Rectal smooth muscle tissue (tissue), 1 donor: ENCODE results near the gene KAZN.

Experiments
- H3K27ac ChIP-seq: one replicate; pipeline ENCODE4 v1.7.0; 2013; ENCODE audit warnings: low read depth, low read length, inconsistent platforms
- H3K27me3 ChIP-seq: one replicate; pipeline ENCODE4 v1.7.0; 2013; ENCODE audit warnings: low read length; ENCODE audit not compliant: control insufficient read depth, insufficient read depth
- H3K36me3 ChIP-seq: one replicate; pipeline ENCODE4 v1.7.0; 2013; ENCODE audit warnings: low read length; ENCODE audit not compliant: control insufficient read depth, insufficient read depth
- H3K4me1 ChIP-seq: one replicate; pipeline ENCODE4 v1.7.0; 2013; ENCODE audit warnings: low read length; ENCODE audit not compliant: control insufficient read depth, insufficient read depth
- H3K4me3 ChIP-seq: one replicate; pipeline ENCODE4 v1.7.0; 2013; ENCODE audit warnings: low read length
- H3K9ac ChIP-seq: one replicate; pipeline ENCODE4 v1.7.0; 2013; ENCODE audit warnings: low read length

Gene KAZN

DNA sequence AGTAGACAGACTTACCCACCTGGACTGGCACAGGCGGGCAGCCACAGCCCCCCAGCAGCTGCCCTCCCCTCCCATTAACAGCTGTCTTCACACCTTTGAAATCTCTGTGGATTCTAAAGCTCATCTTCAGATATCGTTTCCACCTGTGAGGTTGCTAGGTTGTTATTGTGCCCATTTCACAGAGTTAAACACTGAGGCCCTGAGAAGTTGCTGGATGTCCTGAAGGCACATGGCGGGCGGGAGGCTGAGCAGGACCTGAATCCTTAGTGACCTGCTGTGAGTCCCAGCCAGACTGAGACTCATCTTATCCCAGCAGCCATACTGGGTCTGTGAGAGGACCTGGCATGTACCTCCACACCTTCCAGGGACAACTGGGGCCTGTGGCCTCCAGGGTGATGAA lies 420.3 kb downstream of the KAZN start:
- Histone ChIP-seq H3K4me3 (no peak overlapping the region), H3K4me1 (peaks cover 2% of the 10 kb centered on the region), H3K27me3 (no peaks in the 10 kb centered on the region)

DNA sequence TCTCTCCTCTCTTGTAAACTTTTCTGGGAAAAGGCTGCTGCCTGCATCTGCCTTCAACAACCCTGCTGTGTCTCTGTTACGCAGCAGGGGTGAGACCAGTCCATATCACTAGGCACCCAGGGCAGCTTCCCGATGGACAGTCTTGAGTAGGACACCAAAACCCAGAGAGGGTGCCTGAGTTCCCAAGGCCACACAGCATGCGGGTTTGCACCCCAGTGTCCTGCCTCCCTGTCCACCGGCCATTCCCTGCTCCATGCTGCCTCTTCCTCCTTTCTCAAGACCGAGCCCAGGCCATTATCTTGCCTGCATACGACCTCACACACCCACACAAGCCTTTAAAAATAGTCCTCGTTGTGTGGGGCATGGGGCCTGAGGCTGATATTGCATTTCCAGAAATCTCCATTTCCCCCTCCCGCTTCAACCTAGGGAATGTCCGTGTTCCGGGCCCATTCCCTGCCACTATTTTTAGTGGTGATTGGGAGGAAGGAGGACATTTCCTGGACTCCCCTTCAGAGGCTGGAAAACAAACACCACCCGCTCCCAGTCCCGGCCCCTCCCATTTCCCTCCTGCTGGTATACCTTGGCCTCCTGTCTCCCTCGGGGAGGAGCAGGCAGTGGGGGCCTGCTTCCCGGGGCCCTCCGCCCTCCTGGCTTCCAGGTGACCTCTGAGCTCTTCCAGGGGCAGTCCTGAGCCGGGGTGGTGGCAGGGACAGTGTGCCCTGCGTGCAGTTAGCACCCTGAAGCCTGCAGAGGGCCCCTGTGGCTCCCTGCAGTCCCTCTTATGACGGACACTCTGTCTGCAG lies 422.7 kb downstream of the KAZN start:
- Histone ChIP-seq H3K4me1 (no peaks in the 10 kb centered on the region), H3K27ac (no peak overlapping the region), H3K9ac (no peak overlapping the region), H3K4me3 (no peak overlapping the region), H3K36me3 (no peaks in the 10 kb centered on the region), H3K27me3 (no peaks in the 10 kb centered on the region)

More for the DNA sequence above, 420.3 kb downstream of the KAZN start:
- no peak overlapping the region for H3K9ac ChIP-seq
- no peaks in the 10 kb centered on the region for H3K36me3 ChIP-seq
- H3K27ac ChIP-seq = no peak overlapping the region

DNA sequence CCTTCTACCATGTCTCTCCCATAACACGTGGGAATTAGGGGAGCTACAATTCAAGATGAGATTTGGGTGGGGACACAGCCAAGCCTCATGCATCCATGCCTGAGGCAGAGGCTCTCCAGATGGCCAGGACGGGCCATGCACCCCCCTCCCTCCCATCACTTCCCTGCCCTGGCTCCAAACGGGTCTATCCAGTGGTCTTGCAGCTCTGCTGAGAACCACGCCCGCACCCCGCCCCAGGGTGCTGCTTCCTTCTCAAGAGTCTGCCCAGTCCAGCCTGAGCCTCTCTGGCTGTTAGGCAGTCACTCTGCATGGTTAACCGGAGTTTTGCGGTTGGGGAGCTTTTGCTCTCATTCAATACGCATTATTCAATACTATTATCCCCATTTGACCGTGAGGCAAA lies 423.6 kb downstream of the KAZN start:
- H3K4me1 ChIP-seq = no peaks in the 10 kb centered on the region
- H3K27ac ChIP-seq = no peak overlapping the region
- H3K9ac ChIP-seq = no peak overlapping the region

DNA sequence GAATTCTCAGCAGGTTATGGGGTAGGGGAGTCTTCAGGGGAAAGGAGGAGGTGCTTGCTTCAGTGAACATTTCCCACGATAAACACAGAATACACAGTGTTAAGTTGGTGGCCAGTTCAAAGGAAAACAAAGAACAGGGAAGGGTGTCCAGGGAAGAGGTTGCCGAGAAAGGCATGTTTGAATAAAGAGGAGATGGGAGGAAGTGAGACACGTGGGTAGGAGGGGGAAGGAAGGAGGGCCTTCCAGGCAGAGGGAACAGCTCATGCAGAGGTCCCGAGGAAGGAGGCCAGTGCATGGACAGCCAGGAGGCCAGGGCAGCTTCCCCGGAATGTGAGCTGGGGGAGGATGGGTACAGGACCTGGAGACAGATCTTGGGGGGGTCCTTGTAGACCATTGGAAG lies 424.7 kb downstream of the KAZN start:
- no peaks in the 10 kb centered on the region for H3K4me1 ChIP-seq
- no peaks in the 10 kb centered on the region for H3K36me3 ChIP-seq
- H3K27me3 ChIP-seq = no peaks in the 10 kb centered on the region
- H3K27ac ChIP-seq = no peak overlapping the region
- H3K4me3 ChIP-seq = no peak overlapping the region
- H3K9ac ChIP-seq = no peak overlapping the region

More for the DNA sequence above, 423.6 kb downstream of the KAZN start:
- Histone ChIP-seq H3K36me3 (no peaks in the 10 kb centered on the region), H3K4me3 (no peak overlapping the region), H3K27me3 (no peaks in the 10 kb centered on the region)

DNA sequence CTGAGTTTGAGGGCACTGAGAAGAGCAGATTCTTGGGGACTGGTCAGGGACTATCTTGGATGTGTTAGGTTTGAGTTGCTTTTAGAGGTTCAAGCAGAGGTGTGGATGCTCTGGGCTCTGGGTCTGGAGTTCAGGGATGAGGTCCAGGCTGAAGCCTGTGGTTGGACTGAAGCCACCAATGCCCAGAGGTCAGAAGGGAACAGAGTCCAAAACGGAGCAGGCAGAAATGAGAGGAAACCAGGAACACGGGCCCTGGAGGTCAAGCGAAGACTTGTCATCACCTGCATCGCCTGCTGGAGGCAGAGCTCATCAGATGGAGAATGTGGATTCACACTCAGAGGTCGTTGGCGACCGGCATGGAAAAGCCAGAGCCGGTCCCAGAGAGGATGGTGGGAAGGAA lies 425.5 kb downstream of the KAZN start:
- Histone ChIP-seq H3K9ac (no peak overlapping the region), H3K4me3 (no peak overlapping the region), H3K4me1 (no peaks in the 10 kb centered on the region), H3K27ac (no peak overlapping the region), H3K27me3 (no peaks in the 10 kb centered on the region), H3K36me3 (no peaks in the 10 kb centered on the region)

DNA sequence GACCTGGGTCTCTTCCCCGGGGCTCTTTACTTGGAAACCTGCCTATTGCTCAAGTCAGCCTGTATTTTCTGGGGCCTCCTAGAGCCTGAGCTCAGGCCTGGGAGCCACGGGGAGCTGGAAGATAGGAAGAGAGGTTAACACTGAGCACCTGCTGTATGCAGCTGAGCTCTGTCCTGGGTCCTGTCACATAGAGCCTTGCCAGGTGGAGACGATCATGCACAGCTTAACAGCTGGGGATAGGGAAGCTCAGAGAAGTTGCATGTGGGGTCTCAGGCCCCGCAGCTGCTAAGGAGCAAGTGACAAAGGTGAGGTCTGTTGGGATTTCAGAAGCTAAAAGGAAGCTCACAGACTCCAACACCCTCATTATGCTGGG lies 427.6 kb downstream of the KAZN start:
- Histone ChIP-seq H3K27ac (no peak overlapping the region), H3K36me3 (no peaks in the 10 kb centered on the region), H3K4me3 (no peak overlapping the region), H3K9ac (no peak overlapping the region), H3K27me3 (no peaks in the 10 kb centered on the region), H3K4me1 (no peaks in the 10 kb centered on the region)

DNA sequence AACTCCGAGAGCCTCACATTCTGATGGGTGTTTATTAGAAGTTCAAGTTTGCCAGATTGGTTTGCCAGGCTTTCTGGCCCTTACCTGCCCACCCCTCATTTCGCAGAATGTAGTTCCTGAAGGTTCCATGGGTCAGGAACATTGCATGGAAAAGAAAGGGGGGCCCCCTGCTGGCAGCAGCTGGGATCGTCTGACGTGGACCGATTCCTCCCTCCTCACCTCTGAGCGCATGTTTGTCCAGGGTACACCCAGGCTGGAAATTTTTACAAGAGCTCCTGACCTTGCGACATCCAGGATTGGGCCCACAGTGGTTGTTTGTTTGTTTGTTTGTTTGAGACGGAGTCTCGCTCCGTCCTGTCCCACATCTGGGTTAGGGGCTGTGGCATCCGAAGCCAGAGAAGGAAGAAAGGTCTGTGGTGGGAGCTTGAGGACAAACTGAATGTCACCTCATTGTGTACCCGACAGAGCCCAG lies 429.1 kb downstream of the KAZN start:
- H3K9ac ChIP-seq = no peak overlapping the region
- H3K4me3 ChIP-seq = no peak overlapping the region
- no peaks in the 10 kb centered on the region for H3K4me1 ChIP-seq
- no peaks in the 10 kb centered on the region for H3K27me3 ChIP-seq
- H3K27ac ChIP-seq = no peak overlapping the region
- H3K36me3 ChIP-seq = no peaks in the 10 kb centered on the region

DNA sequence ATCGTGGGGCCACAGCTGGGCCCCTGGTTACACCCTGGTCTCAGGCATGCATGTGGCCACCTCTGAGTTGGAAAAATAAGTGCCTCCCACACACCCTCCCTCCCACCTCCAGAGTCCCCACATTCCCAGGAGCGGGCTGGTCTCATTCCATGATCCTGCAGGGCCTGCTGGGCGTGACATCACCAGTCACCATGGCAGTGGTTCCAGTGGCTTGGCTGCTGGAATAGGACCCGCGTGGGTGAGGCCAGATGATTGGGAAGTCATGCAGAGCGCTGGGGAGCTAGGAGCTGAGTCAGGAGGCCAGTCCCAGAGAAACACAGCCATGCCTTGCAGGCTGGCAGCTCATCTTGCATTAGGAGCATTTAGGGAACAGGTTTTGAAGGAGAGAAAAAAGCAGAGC lies 429.6 kb downstream of the KAZN start:
- Histone ChIP-seq H3K4me1 (no peaks in the 10 kb centered on the region), H3K27ac (no peak overlapping the region), H3K27me3 (no peaks in the 10 kb centered on the region), H3K9ac (no peak overlapping the region), H3K36me3 (no peaks in the 10 kb centered on the region), H3K4me3 (no peak overlapping the region)

DNA sequence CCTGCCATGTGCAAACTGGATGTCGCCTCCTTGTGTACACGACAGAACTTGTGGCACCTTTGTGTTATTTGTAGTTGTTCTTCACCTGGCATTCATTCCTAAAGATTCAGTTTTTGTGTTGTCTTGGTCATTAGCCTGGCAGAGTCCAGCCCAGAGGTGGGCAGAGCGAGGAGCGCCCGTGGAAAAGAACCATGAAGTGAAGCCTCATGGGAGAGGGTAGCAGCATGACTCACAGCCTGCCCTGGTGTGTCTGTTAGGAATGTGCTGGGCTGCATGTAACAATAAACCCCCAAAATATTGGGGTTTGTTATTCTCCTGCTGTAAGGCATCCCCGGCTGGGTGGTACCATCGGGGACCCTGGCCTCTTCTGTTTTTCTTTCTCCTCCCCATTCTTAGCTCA lies 430.1 kb downstream of the KAZN start:
- H3K27me3 ChIP-seq = no peaks in the 10 kb centered on the region
- no peak overlapping the region for H3K27ac ChIP-seq
- H3K9ac ChIP-seq = no peak overlapping the region
- no peaks in the 10 kb centered on the region for H3K4me1 ChIP-seq
- no peak overlapping the region for H3K4me3 ChIP-seq
- no peaks in the 10 kb centered on the region for H3K36me3 ChIP-seq

DNA sequence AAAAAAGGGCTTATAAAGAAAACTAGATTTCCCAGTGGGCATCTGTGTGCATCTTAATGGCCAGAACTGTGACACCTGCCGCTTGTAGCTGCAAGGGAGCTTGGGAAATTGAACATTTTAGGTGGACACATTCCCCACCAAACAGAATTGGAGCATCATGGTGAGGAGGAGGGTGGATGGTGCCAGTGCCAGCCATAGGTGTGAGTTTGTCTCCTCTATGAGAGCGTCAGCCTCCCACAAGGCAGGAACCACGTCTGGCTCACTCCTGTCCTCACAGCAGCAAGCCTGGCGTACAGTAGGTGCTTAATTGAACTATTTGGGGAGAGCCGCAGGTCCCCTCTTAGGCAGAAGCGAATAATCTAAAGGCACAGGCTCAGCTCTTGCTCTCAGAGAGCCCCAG lies 430.6 kb downstream of the KAZN start:
- no peak overlapping the region for H3K9ac ChIP-seq

DNA sequence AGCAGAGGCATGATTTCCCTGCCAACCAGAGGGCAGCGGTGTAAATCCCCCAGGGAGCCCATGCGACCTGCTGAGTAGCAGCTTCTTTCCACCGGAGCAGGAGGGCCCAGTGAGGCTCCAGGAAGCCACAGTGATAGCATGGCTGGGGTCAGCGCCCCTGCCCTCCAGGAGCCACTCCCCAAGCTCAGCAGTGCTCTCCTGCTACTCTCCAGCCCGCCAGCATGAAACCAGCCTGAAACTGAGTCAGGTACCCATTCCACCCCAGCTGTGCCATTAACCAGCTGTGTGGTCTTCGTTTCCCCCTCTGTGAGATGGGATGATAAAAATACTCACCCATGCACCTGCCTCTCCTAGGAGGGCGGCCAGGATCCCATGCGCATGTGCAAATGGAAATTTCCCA lies 431.3 kb downstream of the KAZN start:
- Histone ChIP-seq H3K27ac (no peak overlapping the region), H3K4me1 (no peaks in the 10 kb centered on the region)

More for the DNA sequence above, 430.6 kb downstream of the KAZN start:
- no peak overlapping the region for H3K4me3 ChIP-seq
- no peak overlapping the region for H3K27ac ChIP-seq
- no peaks in the 10 kb centered on the region for H3K4me1 ChIP-seq
- no peaks in the 10 kb centered on the region for H3K27me3 ChIP-seq
- H3K36me3 ChIP-seq = no peaks in the 10 kb centered on the region

DNA sequence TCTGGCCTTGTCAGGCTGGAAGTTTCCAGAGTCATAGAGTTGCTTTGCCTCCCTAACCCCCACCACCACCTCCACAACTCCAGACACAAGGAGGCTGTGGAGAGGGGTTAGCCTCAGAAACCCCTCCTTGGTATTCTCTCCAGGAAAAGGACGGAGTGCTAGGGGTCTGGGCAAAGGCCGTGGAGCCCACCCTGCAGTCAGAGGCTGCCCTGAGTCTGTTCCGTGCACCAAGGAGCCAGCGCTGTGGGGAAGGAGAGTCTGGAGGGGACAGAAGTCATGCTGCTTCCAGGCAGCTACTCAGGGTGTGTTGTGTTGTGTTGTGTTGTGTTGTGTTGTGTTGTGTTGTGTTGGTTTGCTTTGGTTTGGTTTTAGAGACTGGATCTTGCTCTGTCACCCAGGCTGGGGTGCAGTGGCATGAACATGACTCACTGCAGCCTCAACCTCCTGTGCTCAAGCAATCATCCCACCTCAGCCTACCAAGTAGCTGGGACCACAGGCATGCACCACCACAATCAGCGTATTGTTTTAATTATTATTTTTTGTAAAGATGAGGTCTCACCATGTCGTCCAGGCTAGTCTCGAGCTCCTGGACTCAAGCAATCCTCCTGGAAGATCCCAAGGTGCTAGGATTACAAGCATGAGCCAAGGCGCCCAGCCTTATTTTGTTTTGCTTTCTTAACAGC lies 432.9 kb downstream of the KAZN start:
- Histone ChIP-seq H3K4me1 (no peaks in the 10 kb centered on the region), H3K27me3 (no peaks in the 10 kb centered on the region), H3K36me3 (no peaks in the 10 kb centered on the region), H3K9ac (no peak overlapping the region), H3K27ac (no peak overlapping the region), H3K4me3 (no peak overlapping the region)

More for the DNA sequence above, 431.3 kb downstream of the KAZN start:
- H3K9ac ChIP-seq = no peak overlapping the region
- H3K36me3 ChIP-seq = no peaks in the 10 kb centered on the region
- H3K27me3 ChIP-seq = no peaks in the 10 kb centered on the region
- H3K4me3 ChIP-seq = no peak overlapping the region

DNA sequence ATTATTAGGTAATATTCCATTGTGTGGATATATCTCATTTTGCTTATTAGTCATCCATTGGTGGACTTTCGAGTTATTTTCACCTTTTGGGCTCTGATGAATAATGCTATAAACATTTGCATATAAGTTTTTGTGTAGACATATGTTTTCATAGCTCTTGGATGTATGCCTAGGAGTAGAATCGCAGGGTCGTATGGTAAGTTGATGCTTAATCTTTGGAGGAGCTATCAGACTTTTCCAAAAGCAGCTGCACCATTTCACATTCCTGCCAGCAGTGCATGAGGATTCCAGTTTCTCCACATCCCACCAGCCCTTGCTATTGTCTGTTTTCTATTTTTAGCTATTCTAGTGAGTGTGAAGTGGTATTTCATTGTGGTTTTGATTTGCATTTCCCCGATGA lies 434.8 kb downstream of the KAZN start:
- Histone ChIP-seq H3K36me3 (no peaks in the 10 kb centered on the region), H3K27ac (no peak overlapping the region), H3K4me3 (no peak overlapping the region), H3K4me1 (no peaks in the 10 kb centered on the region), H3K27me3 (no peaks in the 10 kb centered on the region), H3K9ac (no peak overlapping the region)
